ENCODE measurements around the gene R3HDM2.
"Not testable (repeated sequence)": the region's sequence is repeated elsewhere in the genome, so short reads cannot be mapped to it uniquely, and the experiment has no call there.

The R3HDM2 gene

DNA sequence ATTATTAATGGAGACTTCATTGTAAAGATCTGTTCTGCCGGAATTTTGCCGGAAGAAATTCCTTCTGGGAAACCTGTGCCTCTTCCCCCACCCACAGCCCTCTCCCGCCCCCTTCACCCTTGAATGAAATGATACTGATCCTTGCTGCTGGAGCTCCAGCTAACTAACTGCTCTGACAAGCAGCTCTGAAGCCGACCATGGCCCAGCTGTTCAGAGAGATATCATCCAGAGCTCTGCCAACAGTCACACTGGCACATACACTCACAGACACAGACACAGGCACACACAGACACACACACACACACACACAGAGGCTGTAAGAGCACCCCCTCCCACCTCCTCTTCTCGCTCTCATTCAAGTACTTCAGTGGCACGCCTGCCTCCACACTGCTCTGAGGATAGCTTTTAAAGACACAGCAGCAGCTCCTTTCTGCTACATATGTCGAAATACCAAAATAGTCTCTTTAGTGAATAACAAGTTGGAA is 88.6 kb downstream of the R3HDM2 start:
- H2BK15ac ChIP-seq (ENCODE audit: low read length) = no peak overlapping the region

DNA sequence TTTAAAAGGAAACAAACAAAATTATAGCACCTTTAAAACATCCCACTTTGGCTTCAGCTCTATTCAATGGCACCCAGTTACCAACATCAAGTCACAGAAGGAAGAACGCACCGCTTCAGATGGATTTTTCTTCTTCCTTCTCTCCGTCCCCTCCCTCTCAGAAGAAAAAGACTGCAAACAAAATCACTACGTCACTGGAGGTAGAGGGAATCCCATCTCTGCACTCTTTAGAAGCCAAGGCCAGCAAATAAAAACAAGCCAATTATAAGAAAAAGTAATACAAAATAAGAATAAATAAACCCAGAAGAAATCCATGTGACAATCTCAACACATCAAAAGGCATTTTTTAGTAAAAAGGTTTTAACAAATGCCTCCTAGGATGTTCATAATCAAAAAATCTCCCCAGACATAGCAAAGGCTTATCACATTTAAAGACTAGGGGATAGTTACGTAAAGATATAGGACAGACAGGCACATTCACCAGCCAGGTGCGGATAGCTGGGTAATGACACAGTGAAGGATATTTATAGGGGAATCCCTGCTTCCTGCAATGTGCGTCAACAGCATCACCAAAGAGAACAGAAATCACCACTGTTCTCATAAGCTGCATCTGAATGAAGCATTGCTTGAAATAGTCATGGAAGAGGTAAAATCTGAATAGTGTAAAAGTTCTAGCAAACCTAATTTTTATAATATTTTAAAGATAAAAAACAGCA is 89.4 kb downstream of the R3HDM2 start:
- no peaks in the 10 kb centered on the region for H3K79me1 ChIP-seq (ENCODE audit: low read depth, low read length)
- no peaks in the 10 kb centered on the region for H3K27me3 ChIP-seq (ENCODE audit: control insufficient read depth in 3 of 3, insufficient read depth in 3 of 3, low read depth in 1 of 3, low read length in 3 of 3)
- H3K9ac ChIP-seq (ENCODE audit: low read depth, low read length, poor library complexity) = no peak overlapping the region
- H2BK12ac ChIP-seq (ENCODE audit: low read length) = no peak overlapping the region
- H3K4ac ChIP-seq (ENCODE audit: low read length) = no peak overlapping the region
- no peaks in the 10 kb centered on the region for H3K9me3 ChIP-seq (replicated peaks in 1 of 2; ENCODE audit: control insufficient read depth in 2 of 2, insufficient read depth in 1 of 2, low read depth in 1 of 2, low read length in 2 of 2)
- peak overlapping the region in 1 of 2 donors; percentile 23 for H3K4me3 ChIP-seq (ENCODE audit: low read length in 2 of 2)
- H2BK5ac ChIP-seq (ENCODE audit: low read length) = no peak overlapping the region
- H2BK120ac ChIP-seq (ENCODE audit: low read depth, low read length) = no peak overlapping the region
- DNase-seq (ENCODE audit: low spot score) = no peak
- no peak overlapping the region for H3K27ac ChIP-seq (replicated peaks; ENCODE audit: low read length)
- H3K23ac ChIP-seq (ENCODE audit: low read depth, low read length, poor library complexity) = no peak overlapping the region
- H3K4me2 ChIP-seq (ENCODE audit: insufficient read depth, low read length, poor library complexity, severe bottlenecking) = no peak overlapping the region
- WGBS, 2 donors (ENCODE audit: extremely low coverage in 2 of 2, insufficient read length in 2 of 2, insufficient replicate concordance in 1 of 2) = no CpG with 5 or more reads among the region's 7 CpGs
- no peak overlapping the region for H3K14ac ChIP-seq (ENCODE audit: low read length)
- peak overlapping the region; percentile 73 for H2AFZ ChIP-seq (ENCODE audit: low read length)
- no peak overlapping the region for H4K91ac ChIP-seq (ENCODE audit: low read depth, low read length, poor library complexity)
- no peak overlapping the region for H2BK15ac ChIP-seq (ENCODE audit: low read length)
- peaks cover 7 to 23% of the 10 kb centered on the region in 2 donors for H3K4me1 ChIP-seq (ENCODE audit: control insufficient read depth in 2 of 2, insufficient read depth in 1 of 2, low read depth in 1 of 2, low read length in 2 of 2)
- no peak overlapping the region for H4K8ac ChIP-seq (ENCODE audit: low read depth, low read length)
- no peaks in the 10 kb centered on the region for H3K36me3 ChIP-seq (replicated peaks in 1 of 2; ENCODE audit: control insufficient read depth in 2 of 2, insufficient read depth in 2 of 2, low read length in 2 of 2)
- no peak overlapping the region for H3K18ac ChIP-seq (ENCODE audit: low read length)
- H2AK5ac ChIP-seq (ENCODE audit: low read depth, low read length) = no peak overlapping the region

More for the DNA sequence above, 88.6 kb downstream of the R3HDM2 start:
- Histone ChIP-seq H2BK120ac (ENCODE audit: low read depth, low read length) (no peak overlapping the region), H3K27me3 (ENCODE audit: control insufficient read depth in 3 of 3, insufficient read depth in 3 of 3, low read depth in 1 of 3, low read length in 3 of 3) (no peaks in the 10 kb centered on the region), H3K14ac (ENCODE audit: low read length) (no peak overlapping the region), H3K79me1 (ENCODE audit: low read depth, low read length) (no peaks in the 10 kb centered on the region), H3K4me3 (ENCODE audit: low read length in 2 of 2) (peak overlapping the region in 1 of 2 donors; percentile 39), H3K23ac (ENCODE audit: low read depth, low read length, poor library complexity) (no peak overlapping the region), H3K4me1 (ENCODE audit: control insufficient read depth in 2 of 2, insufficient read depth in 1 of 2, low read depth in 1 of 2, low read length in 2 of 2) (peaks cover 7 to 23% of the 10 kb centered on the region in 2 donors), H2BK5ac (ENCODE audit: low read length) (no peak overlapping the region), H2BK12ac (ENCODE audit: low read length) (no peak overlapping the region), H3K9ac (ENCODE audit: low read depth, low read length, poor library complexity) (no peak overlapping the region), H3K9me3 (replicated peaks in 1 of 2; ENCODE audit: control insufficient read depth in 2 of 2, insufficient read depth in 1 of 2, low read depth in 1 of 2, low read length in 2 of 2) (peaks cover 0 to 4% of the 10 kb centered on the region in 2 donors), H4K8ac (ENCODE audit: low read depth, low read length) (no peak overlapping the region), H3K4ac (ENCODE audit: low read length) (no peak overlapping the region), H3K4me2 (ENCODE audit: insufficient read depth, low read length, poor library complexity, severe bottlenecking) (peak overlapping the region; percentile 42), H3K27ac (replicated peaks; ENCODE audit: low read length) (no peak overlapping the region), H2AFZ (ENCODE audit: low read length) (peak overlapping the region; percentile 59), H4K91ac (ENCODE audit: low read depth, low read length, poor library complexity) (no peak overlapping the region), H3K18ac (ENCODE audit: low read length) (no peak overlapping the region), H2AK5ac (ENCODE audit: low read depth, low read length) (no peak overlapping the region), H3K36me3 (replicated peaks in 1 of 2; ENCODE audit: control insufficient read depth in 2 of 2, insufficient read depth in 2 of 2, low read length in 2 of 2) (peaks cover 0 to 3% of the 10 kb centered on the region in 2 donors)
- DNase-seq (ENCODE audit: low spot score) = peak; percentile 27
- WGBS, 2 donors (ENCODE audit: extremely low coverage in 2 of 2, insufficient read length in 2 of 2, insufficient replicate concordance in 1 of 2) = no CpG with 5 or more reads among the region's 7 CpGs

DNA sequence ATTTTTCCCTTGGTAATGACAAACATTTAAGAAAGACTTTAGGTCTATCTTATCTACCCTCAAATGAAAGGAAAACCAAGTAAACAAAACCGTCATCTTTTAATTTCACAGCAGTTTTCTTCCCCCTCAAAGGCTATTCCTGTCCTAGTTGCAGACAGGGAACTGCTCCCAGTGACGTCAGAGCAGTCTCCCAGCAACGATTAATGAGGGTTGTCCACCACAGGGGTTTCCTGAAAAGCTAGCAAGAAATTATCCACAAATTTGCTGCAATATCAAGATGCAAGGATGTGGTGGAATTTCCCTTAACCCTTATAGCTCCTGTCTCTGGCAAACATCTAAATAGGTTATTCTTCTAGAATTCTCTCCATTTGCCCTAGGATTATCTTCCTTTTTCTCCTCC is 90.7 kb downstream of the R3HDM2 start:
- Histone ChIP-seq H4K8ac (ENCODE audit: low read depth, low read length) (no peak overlapping the region), H3K4me2 (ENCODE audit: insufficient read depth, low read length, poor library complexity, severe bottlenecking) (no peak overlapping the region), H3K27me3 (ENCODE audit: control insufficient read depth in 3 of 3, insufficient read depth in 3 of 3, low read depth in 1 of 3, low read length in 3 of 3) (no peaks in the 10 kb centered on the region), H4K91ac (ENCODE audit: low read depth, low read length, poor library complexity) (no peak overlapping the region), H3K23ac (ENCODE audit: low read depth, low read length, poor library complexity) (no peak overlapping the region), H2BK120ac (ENCODE audit: low read depth, low read length) (no peak overlapping the region), H3K36me3 (replicated peaks in 1 of 2; ENCODE audit: control insufficient read depth in 2 of 2, insufficient read depth in 2 of 2, low read length in 2 of 2) (no peaks in the 10 kb centered on the region), H2BK15ac (ENCODE audit: low read length) (no peak overlapping the region), H3K4ac (ENCODE audit: low read length) (no peak overlapping the region), H2BK12ac (ENCODE audit: low read length) (no peak overlapping the region), H3K4me1 (ENCODE audit: control insufficient read depth in 2 of 2, insufficient read depth in 1 of 2, low read depth in 1 of 2, low read length in 2 of 2) (peaks cover 7 to 23% of the 10 kb centered on the region in 2 donors), H3K18ac (ENCODE audit: low read length) (no peak overlapping the region), H2AK5ac (ENCODE audit: low read depth, low read length) (no peak overlapping the region), H3K79me1 (ENCODE audit: low read depth, low read length) (no peaks in the 10 kb centered on the region), H3K27ac (replicated peaks; ENCODE audit: low read length) (no peak overlapping the region), H2AFZ (ENCODE audit: low read length) (no peak overlapping the region), H2BK5ac (ENCODE audit: low read length) (no peak overlapping the region), H3K9me3 (replicated peaks in 1 of 2; ENCODE audit: control insufficient read depth in 2 of 2, insufficient read depth in 1 of 2, low read depth in 1 of 2, low read length in 2 of 2) (no peaks in the 10 kb centered on the region), H3K4me3 (ENCODE audit: low read length in 2 of 2) (no peak overlapping the region), H3K14ac (ENCODE audit: low read length) (no peak overlapping the region), H3K9ac (ENCODE audit: low read depth, low read length, poor library complexity) (no peak overlapping the region)
- no CpG with 5 or more reads among the region's 3 CpGs for WGBS, 2 donors (ENCODE audit: extremely low coverage in 2 of 2, insufficient read length in 2 of 2, insufficient replicate concordance in 1 of 2)
- no peak for DNase-seq (ENCODE audit: low spot score)

DNA sequence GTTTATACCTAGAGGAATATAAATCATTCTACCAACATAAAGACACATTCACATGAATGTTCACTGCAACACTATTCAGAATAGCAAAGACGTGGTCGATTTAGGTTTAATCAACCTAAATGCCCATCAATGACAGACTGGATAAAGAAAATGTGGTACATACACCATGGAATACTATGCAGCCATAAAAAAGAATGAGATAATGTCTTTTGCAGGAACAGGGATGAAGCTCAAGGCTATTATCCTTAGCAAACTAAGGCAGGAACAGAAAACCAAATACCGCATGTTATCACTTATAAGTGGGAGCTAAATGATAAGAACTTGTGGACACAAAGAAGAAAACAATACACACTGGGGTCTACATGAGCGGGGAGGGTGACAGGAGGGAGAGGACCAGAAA is 94.5 kb downstream of the R3HDM2 start:
- not testable (repeated sequence) for H3K9me3 ChIP-seq (replicated peaks in 1 of 2; ENCODE audit: control insufficient read depth in 2 of 2, insufficient read depth in 1 of 2, low read depth in 1 of 2, low read length in 2 of 2); H3K4me3 ChIP-seq (ENCODE audit: low read length in 2 of 2); H4K91ac ChIP-seq (ENCODE audit: low read depth, low read length, poor library complexity); H2BK12ac ChIP-seq (ENCODE audit: low read length); DNase-seq (ENCODE audit: low spot score); H2AFZ ChIP-seq (ENCODE audit: low read length); H3K14ac ChIP-seq (ENCODE audit: low read length); H3K18ac ChIP-seq (ENCODE audit: low read length); H3K27ac ChIP-seq (replicated peaks; ENCODE audit: low read length); H3K9ac ChIP-seq (ENCODE audit: low read depth, low read length, poor library complexity); H3K23ac ChIP-seq (ENCODE audit: low read depth, low read length, poor library complexity); H2BK120ac ChIP-seq (ENCODE audit: low read depth, low read length); H4K8ac ChIP-seq (ENCODE audit: low read depth, low read length); H2AK5ac ChIP-seq (ENCODE audit: low read depth, low read length); H3K36me3 ChIP-seq (replicated peaks in 1 of 2; ENCODE audit: control insufficient read depth in 2 of 2, insufficient read depth in 2 of 2, low read length in 2 of 2); H3K27me3 ChIP-seq (ENCODE audit: control insufficient read depth in 3 of 3, insufficient read depth in 3 of 3, low read depth in 1 of 3, low read length in 3 of 3); H3K4me2 ChIP-seq (ENCODE audit: insufficient read depth, low read length, poor library complexity, severe bottlenecking); H3K4ac ChIP-seq (ENCODE audit: low read length); H3K79me1 ChIP-seq (ENCODE audit: low read depth, low read length); H2BK15ac ChIP-seq (ENCODE audit: low read length); H2BK5ac ChIP-seq (ENCODE audit: low read length)
- no CpG with 5 or more reads among the region's 4 CpGs for WGBS, 2 donors (ENCODE audit: extremely low coverage in 2 of 2, insufficient read length in 2 of 2, insufficient replicate concordance in 1 of 2)
- H3K4me1 ChIP-seq (ENCODE audit: control insufficient read depth in 2 of 2, insufficient read depth in 1 of 2, low read depth in 1 of 2, low read length in 2 of 2) = peaks cover 3 to 18% of the 10 kb centered on the region in 2 donors
